Neural cell (in vitro differentiated cells): Measurements from ENCODE around the gene PDLIM5. TPM values are rescaled to one million over a fixed set of nuclear protein-coding genes. Genes with fewer than 3 reads are reported as not detected.

Source experiments
- H2AFZ ChIP-seq: fragments of 200-600, 300-800 bp; sonication (generic), shearing (Covaris generic); 2 replicates; pipeline ENCODE4 v1.6.0; 2014; ENCODE audit warnings: low read depth, mild to moderate bottlenecking, antibody characterized with exemption, low read length, moderate library complexity
- H3F3A ChIP-seq: fragments of 200-600 bp; shearing (Covaris generic); 2 replicates; pipeline ENCODE4 v1.6.1; 2016; ENCODE audit warnings: mild to moderate bottlenecking, moderate library complexity, mixed read lengths, antibody characterized with exemption, low read length; ENCODE audit not compliant: insufficient read depth, poor library complexity, severe bottlenecking
- H3K27ac ChIP-seq: fragments of 200-600, 300-800 bp; sonication (generic), shearing (Covaris generic); 2 replicates; pipeline ENCODE4 v1.5.1; 2014; ENCODE audit warnings: mild to moderate bottlenecking, low read length, moderate library complexity
- H3K27me3 ChIP-seq: fragments of 300-800, 200-600 bp; sonication (generic), shearing (Covaris generic); 2 replicates; pipeline ENCODE4 v1.6.0; 2014; ENCODE audit warnings: mild to moderate bottlenecking, low read depth, low read length, moderate library complexity; ENCODE audit not compliant: insufficient read depth
- H3K36me3 ChIP-seq: fragments of 300-800, 200-600 bp; sonication (generic), shearing (Covaris generic); 2 replicates; pipeline ENCODE4 v1.5.1; 2014; ENCODE audit warnings: mild to moderate bottlenecking, antibody characterized with exemption, low read length, moderate library complexity; ENCODE audit not compliant: insufficient read depth
- H3K4me2 ChIP-seq: fragments of 300-800, 200-600 bp; sonication (generic), shearing (Covaris generic); 2 replicates; pipeline ENCODE4 v1.6.0; 2014; ENCODE audit warnings: mild to moderate bottlenecking, low read length
- H3K4me3 ChIP-seq: fragments of 300-800, 200-600 bp; sonication (generic), shearing (Covaris generic); 2 replicates; pipeline ENCODE4 v1.5.1; 2014; ENCODE audit warnings: mild to moderate bottlenecking, low read length, moderate library complexity
- H3K79me2 ChIP-seq: fragments of 200-600 bp; shearing (Covaris generic); replicated peaks from 2 replicates; pipeline ENCODE4 v1.6.0; 2014; ENCODE audit warnings: mild to moderate bottlenecking, low read length, moderate library complexity; ENCODE audit not compliant: insufficient read depth
- H3K9ac ChIP-seq: fragments of 300-800, 200-600 bp; sonication (generic), shearing (Covaris generic); 2 replicates; pipeline ENCODE4 v1.6.1; 2016; ENCODE audit warnings: mild to moderate bottlenecking, low read length, mixed read lengths
- H3K9me2 ChIP-seq: fragments of 200-600 bp; shearing (Covaris generic); 2 replicates; pipeline ENCODE4 v1.6.1; 2016; ENCODE audit warnings: mild to moderate bottlenecking, low read length, mixed read lengths; ENCODE audit not compliant: insufficient read depth
- H3K9me3 ChIP-seq: fragments of 200-600, 300-800 bp; sonication (generic), shearing (Covaris generic); 2 replicates; pipeline ENCODE4 v1.6.1; 2016; ENCODE audit warnings: mild to moderate bottlenecking, mixed run types, low read length, moderate library complexity, mixed read lengths
- H4K20me1 ChIP-seq: fragments of 200-600 bp; shearing (Covaris generic); 2 replicates; pipeline ENCODE4 v1.6.1; 2016; ENCODE audit warnings: mild to moderate bottlenecking, mixed run types; ENCODE audit not compliant: insufficient read depth
- EP300 ChIP-seq: fragments of 450-650 bp; conservative IDR thresholded peaks from 2 replicates; pipeline ENCODE4 v1.6.1; 2014; ENCODE audit warnings: antibody characterized with exemption, mild to moderate bottlenecking, moderate library complexity; ENCODE audit not compliant: poor library complexity, severe bottlenecking
- EZH2 ChIP-seq: fragments of 200-600, 300-800 bp; shearing (Covaris generic), sonication (generic); IDR thresholded peaks from 2 replicates; pipeline ENCODE4 v1.6.1; 2014; ENCODE audit warnings: antibody characterized with exemption, low read length, borderline replicate concordance, mild to moderate bottlenecking; ENCODE audit not compliant: insufficient read depth, poor library complexity, severe bottlenecking
- MXI1 ChIP-seq: fragments of 450-650 bp; conservative IDR thresholded peaks from 2 replicates; pipeline ENCODE4 v1.6.1; 2014; ENCODE audit warnings: antibody characterized with exemption, mild to moderate bottlenecking; ENCODE audit not compliant: poor library complexity, severe bottlenecking
- POLR2AphosphoS5 ChIP-seq: IDR thresholded peaks from 2 replicates; pipeline ENCODE4 v1.6.1; 2012
- RAD21 ChIP-seq: fragments of 450-650 bp; conservative IDR thresholded peaks from 2 replicates; pipeline ENCODE4 v1.6.1; 2014; ENCODE audit warnings: antibody characterized with exemption, mild to moderate bottlenecking, moderate library complexity
- SMC3 ChIP-seq: fragments of 450-650 bp; conservative IDR thresholded peaks from 2 replicates; pipeline ENCODE4 v1.6.1; 2014; ENCODE audit warnings: antibody characterized with exemption, mild to moderate bottlenecking, moderate library complexity; ENCODE audit not compliant: poor library complexity
- TAF1 ChIP-seq: IDR thresholded peaks from 2 replicates; pipeline ENCODE4 v1.6.1; 2012; ENCODE audit warnings: low read depth
- polyA plus RNA-seq: library from polyadenylated mRNA; depleted of rRNA; stranded (reverse); fragments of >200 nt; gene quantifications from 2 replicates; pipeline ENCODE4 v1.2.3, GENCODE V29; 2014
- TF ChIP-seq, protein P1 (sequence below): IDR thresholded peaks from 2 replicates; pipeline ENCODE4 v1.6.1; 2012; ENCODE audit warnings: borderline replicate concordance
- TF ChIP-seq, protein P2 (sequence below): fragments of 450-650 bp; IDR thresholded peaks from 2 replicates; pipeline ENCODE4 v1.5.1; 2014; ENCODE audit warnings: antibody characterized with exemption, mild to moderate bottlenecking, moderate library complexity; ENCODE audit not compliant: poor library complexity, severe bottlenecking

The PDLIM5 gene
- polyA plus RNA-seq, 1 donor from 2014 or later, result 1.6 TPM

DNA sequence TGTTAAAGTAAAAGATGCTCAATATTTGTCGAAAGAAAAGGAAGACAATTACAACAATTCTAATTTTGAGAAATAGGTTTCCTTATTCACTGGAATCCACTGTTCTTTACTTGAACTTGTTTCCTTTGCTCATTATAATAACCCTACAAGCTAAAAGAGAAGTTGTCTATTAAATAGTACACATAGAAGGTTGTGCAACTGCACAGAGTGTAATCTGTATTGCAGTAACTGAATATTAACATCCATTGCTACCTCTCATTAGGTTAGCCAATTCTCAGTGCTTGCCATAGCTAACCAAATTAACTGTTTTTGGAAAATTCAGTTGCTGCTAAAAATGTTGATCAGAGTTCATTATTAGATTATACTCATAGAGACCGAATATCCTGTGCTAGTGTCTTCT lies 120.0 kb downstream of the PDLIM5 start:
- Histone ChIP-seq H3K27me3 (no peaks in the 10 kb centered on the region), H3K27ac (no peak overlapping the region), H3K4me3 (no peak overlapping the region), H3K36me3 (no peaks in the 10 kb centered on the region), H3F3A (no peaks in the 10 kb centered on the region), H3K4me2 (no peak overlapping the region), H4K20me1 (no peaks in the 10 kb centered on the region), H3K9me3 (no peaks in the 10 kb centered on the region), H3K79me2 (no peaks in the 10 kb centered on the region), H2AFZ (no peak overlapping the region), H3K9me2 (no peaks in the 10 kb centered on the region), H3K9ac (no peak overlapping the region)
- TF ChIP-seq POLR2AphosphoS5 (no peak), MXI1 (no peak), EZH2 (no peak), SMC3 (no peak), TAF1 (no peak), RAD21 (no peak), EP300 (no peak)
- TF ChIP-seq, protein P1, sequence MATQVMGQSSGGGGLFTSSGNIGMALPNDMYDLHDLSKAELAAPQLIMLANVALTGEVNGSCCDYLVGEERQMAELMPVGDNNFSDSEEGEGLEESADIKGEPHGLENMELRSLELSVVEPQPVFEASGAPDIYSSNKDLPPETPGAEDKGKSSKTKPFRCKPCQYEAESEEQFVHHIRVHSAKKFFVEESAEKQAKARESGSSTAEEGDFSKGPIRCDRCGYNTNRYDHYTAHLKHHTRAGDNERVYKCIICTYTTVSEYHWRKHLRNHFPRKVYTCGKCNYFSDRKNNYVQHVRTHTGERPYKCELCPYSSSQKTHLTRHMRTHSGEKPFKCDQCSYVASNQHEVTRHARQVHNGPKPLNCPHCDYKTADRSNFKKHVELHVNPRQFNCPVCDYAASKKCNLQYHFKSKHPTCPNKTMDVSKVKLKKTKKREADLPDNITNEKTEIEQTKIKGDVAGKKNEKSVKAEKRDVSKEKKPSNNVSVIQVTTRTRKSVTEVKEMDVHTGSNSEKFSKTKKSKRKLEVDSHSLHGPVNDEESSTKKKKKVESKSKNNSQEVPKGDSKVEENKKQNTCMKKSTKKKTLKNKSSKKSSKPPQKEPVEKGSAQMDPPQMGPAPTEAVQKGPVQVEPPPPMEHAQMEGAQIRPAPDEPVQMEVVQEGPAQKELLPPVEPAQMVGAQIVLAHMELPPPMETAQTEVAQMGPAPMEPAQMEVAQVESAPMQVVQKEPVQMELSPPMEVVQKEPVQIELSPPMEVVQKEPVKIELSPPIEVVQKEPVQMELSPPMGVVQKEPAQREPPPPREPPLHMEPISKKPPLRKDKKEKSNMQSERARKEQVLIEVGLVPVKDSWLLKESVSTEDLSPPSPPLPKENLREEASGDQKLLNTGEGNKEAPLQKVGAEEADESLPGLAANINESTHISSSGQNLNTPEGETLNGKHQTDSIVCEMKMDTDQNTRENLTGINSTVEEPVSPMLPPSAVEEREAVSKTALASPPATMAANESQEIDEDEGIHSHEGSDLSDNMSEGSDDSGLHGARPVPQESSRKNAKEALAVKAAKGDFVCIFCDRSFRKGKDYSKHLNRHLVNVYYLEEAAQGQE, result no peak
- TF ChIP-seq, protein P2, sequence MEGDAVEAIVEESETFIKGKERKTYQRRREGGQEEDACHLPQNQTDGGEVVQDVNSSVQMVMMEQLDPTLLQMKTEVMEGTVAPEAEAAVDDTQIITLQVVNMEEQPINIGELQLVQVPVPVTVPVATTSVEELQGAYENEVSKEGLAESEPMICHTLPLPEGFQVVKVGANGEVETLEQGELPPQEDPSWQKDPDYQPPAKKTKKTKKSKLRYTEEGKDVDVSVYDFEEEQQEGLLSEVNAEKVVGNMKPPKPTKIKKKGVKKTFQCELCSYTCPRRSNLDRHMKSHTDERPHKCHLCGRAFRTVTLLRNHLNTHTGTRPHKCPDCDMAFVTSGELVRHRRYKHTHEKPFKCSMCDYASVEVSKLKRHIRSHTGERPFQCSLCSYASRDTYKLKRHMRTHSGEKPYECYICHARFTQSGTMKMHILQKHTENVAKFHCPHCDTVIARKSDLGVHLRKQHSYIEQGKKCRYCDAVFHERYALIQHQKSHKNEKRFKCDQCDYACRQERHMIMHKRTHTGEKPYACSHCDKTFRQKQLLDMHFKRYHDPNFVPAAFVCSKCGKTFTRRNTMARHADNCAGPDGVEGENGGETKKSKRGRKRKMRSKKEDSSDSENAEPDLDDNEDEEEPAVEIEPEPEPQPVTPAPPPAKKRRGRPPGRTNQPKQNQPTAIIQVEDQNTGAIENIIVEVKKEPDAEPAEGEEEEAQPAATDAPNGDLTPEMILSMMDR, result no peak

DNA sequence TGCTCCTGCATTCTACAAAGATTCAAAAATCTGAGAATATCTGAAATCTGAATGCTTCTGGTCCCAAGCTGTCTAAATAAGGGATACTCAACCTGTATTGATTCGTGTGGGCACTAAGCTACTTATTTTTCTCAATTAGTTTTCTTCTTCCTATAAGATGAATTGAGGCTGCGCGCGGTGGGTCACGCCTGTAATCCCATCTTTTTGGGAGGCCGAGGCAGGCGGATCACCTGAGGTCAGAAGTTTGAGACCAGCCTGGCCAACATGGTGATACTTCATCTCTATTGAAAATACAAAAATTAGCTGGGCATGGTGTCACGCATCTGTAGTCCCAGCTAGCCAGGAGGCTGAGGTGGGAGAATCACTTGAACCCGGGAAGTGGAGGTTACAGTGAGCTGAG lies 122.3 kb downstream of the PDLIM5 start:
- Histone ChIP-seq H3K9me2 (no peaks in the 10 kb centered on the region), H3K79me2 (no peaks in the 10 kb centered on the region), H3K27ac (no peak overlapping the region), H3K9me3 (no peaks in the 10 kb centered on the region), H3K36me3 (no peaks in the 10 kb centered on the region), H3K9ac (no peak overlapping the region), H3K4me2 (no peak overlapping the region), H3F3A (no peaks in the 10 kb centered on the region), H3K27me3 (no peaks in the 10 kb centered on the region), H4K20me1 (no peaks in the 10 kb centered on the region), H2AFZ (no peak overlapping the region), H3K4me3 (no peak overlapping the region)
- TF ChIP-seq, protein P2, result no peak
- TF ChIP-seq RAD21, result no peak
- no peak for TF ChIP-seq EP300
- no peak for TF ChIP-seq MXI1
- TF ChIP-seq POLR2AphosphoS5, result no peak
- TF ChIP-seq TAF1, result no peak
- TF ChIP-seq EZH2, result no peak
- TF ChIP-seq, protein P1, result no peak
